Glutamatergic neuron (in vitro differentiated cells): ENCODE data around the gene SLC15A1. TPM values are rescaled to one million over a fixed set of nuclear protein-coding genes. Genes with fewer than 3 reads are reported as not detected.

Source experiments
- DNase-seq: peaks from one replicate; pipeline ENCODE4 v3.0.0; 2022
- H3K27ac Mint-ChIP-seq: one replicate; pipeline ENCODE4 v1.8.0; 2020; ENCODE audit warnings: mild to moderate bottlenecking, mixed read lengths, inconsistent platforms; ENCODE audit not compliant: unreplicated experiment
- H3K27me3 Mint-ChIP-seq: one replicate; pipeline ENCODE4 v1.8.0; 2020; ENCODE audit warnings: mild to moderate bottlenecking, moderate library complexity, mixed read lengths, inconsistent platforms; ENCODE audit not compliant: unreplicated experiment
- H3K36me3 Mint-ChIP-seq: one replicate; pipeline ENCODE4 v1.8.0; 2020; ENCODE audit warnings: mild to moderate bottlenecking, mixed read lengths, inconsistent platforms; ENCODE audit not compliant: unreplicated experiment
- H3K4me1 Mint-ChIP-seq: one replicate; pipeline ENCODE4 v1.8.0; 2020; ENCODE audit warnings: mild to moderate bottlenecking, low read depth, mixed read lengths, inconsistent platforms; ENCODE audit not compliant: unreplicated experiment
- H3K4me3 Mint-ChIP-seq: one replicate; pipeline ENCODE4 v1.8.0; 2020; ENCODE audit warnings: mild to moderate bottlenecking, mixed read lengths, inconsistent platforms; ENCODE audit not compliant: unreplicated experiment
- H3K9me3 Mint-ChIP-seq: one replicate; pipeline ENCODE4 v1.8.0; 2020; ENCODE audit warnings: mild to moderate bottlenecking, moderate library complexity, mixed read lengths, inconsistent platforms; ENCODE audit not compliant: unreplicated experiment
- total RNA-seq: library from RNA; stranded (reverse); fragmentation: NEBNext Ultra II Directional; extraction: Animal tissue kit (Norgen Biotek cat#: 25700); gene quantifications from one replicate; pipeline ENCODE4 v1.2.1, GENCODE V29; 2021; ENCODE audit not compliant: unreplicated experiment
- TF ChIP-seq, protein P1 (sequence below): fragments of 200-600 bp; sonication (generic); IDR thresholded peaks from one replicate; pipeline ENCODE4 v1.5.0; 2021; ENCODE audit not compliant: partially characterized antibody, unreplicated experiment

SLC15A1 gene
- total RNA-seq, 1 donor from 2014 or later, result not detected

GRCh38 chr13:98693756-98694155, 58.7 kb downstream of the SLC15A1 start:
- H3K27ac Mint-ChIP-seq, result no peak overlapping the region
- peaks cover 3% of the 10 kb centered on the region for H3K27me3 Mint-ChIP-seq
- H3K4me3 Mint-ChIP-seq, result no peak overlapping the region
- H3K36me3 Mint-ChIP-seq, result no peaks in the 10 kb centered on the region
- H3K4me1 Mint-ChIP-seq, result no peaks in the 10 kb centered on the region
- TF ChIP-seq, protein P1, sequence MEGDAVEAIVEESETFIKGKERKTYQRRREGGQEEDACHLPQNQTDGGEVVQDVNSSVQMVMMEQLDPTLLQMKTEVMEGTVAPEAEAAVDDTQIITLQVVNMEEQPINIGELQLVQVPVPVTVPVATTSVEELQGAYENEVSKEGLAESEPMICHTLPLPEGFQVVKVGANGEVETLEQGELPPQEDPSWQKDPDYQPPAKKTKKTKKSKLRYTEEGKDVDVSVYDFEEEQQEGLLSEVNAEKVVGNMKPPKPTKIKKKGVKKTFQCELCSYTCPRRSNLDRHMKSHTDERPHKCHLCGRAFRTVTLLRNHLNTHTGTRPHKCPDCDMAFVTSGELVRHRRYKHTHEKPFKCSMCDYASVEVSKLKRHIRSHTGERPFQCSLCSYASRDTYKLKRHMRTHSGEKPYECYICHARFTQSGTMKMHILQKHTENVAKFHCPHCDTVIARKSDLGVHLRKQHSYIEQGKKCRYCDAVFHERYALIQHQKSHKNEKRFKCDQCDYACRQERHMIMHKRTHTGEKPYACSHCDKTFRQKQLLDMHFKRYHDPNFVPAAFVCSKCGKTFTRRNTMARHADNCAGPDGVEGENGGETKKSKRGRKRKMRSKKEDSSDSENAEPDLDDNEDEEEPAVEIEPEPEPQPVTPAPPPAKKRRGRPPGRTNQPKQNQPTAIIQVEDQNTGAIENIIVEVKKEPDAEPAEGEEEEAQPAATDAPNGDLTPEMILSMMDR, result no peak
- no peak for DNase-seq
- peaks cover 2% of the 10 kb centered on the region for H3K9me3 Mint-ChIP-seq

DNA sequence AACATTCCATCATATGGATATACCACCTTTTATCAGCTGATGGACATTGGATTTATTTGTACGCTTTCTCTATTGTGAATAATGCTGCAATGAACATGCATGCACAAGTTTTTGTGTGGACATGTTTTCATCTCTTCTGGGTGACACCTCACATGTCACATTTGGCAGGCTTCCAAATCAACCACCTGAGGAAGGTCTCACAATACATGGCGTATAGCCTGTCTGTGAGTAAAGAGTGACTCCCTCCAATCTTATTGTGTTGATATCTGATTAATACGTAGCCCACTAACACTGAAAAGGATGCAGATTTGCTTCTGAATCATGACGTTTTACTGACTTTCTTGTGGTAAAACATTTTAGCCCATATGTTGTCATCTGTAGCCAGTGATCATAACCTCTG, 61.1 kb downstream of the SLC15A1 start:
- no peaks in the 10 kb centered on the region for H3K27me3 Mint-ChIP-seq
- TF ChIP-seq, protein P1, result no peak
- H3K36me3 Mint-ChIP-seq, result no peaks in the 10 kb centered on the region
- no peak overlapping the region for H3K4me3 Mint-ChIP-seq
- H3K4me1 Mint-ChIP-seq, result no peaks in the 10 kb centered on the region
- no peak overlapping the region for H3K27ac Mint-ChIP-seq
- DNase-seq, result no peak
- peaks cover 2% of the 10 kb centered on the region for H3K9me3 Mint-ChIP-seq

DNA sequence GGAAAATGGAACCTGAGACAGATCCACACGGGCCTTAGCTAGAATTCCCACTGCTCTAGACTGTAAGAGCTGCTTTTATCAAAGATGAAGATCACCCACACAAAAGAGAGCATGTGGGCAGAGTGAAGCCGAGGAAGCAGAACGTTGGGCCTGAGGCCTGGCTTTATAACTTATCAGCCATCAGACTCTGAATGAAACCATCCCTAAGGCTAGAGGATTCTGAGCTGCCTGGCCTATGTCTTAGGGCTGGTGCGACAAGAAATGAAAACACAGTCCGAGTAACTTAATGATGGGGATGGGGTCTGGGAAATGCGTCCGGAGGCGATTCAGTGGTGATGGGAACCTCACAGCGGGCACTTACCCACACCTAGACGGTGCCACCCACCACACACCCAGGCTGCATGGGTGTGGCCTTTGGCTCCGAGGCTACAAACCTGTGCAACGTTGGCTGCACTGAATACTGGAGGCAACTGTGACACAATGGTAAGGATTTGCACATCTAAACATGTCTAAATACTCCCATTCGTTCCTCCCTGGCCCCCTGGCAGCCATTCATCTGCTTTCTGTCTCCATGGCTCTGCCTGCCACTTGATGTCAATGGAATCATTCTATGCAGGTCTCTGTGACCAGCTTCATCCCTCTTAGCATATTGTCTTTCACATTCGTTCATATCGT, 62.0 kb downstream of the SLC15A1 start:
- no peaks in the 10 kb centered on the region for H3K36me3 Mint-ChIP-seq
- H3K9me3 Mint-ChIP-seq, result peaks cover 2% of the 10 kb centered on the region
- no peaks in the 10 kb centered on the region for H3K27me3 Mint-ChIP-seq
- TF ChIP-seq, protein P1, result no peak
- H3K27ac Mint-ChIP-seq, result no peak overlapping the region
- no peak overlapping the region for H3K4me3 Mint-ChIP-seq
- H3K4me1 Mint-ChIP-seq, result no peaks in the 10 kb centered on the region
- DNase-seq, result no peak

GRCh38 chr13:98689347-98689968, 63.0 kb downstream of the SLC15A1 start:
- Mint-ChIP-seq H3K27me3 (peaks cover 2% of the 10 kb centered on the region), H3K9me3 (peaks cover 5% of the 10 kb centered on the region), H3K4me3 (no peak overlapping the region), H3K27ac (no peak overlapping the region), H3K36me3 (no peaks in the 10 kb centered on the region), H3K4me1 (no peaks in the 10 kb centered on the region)
- TF ChIP-seq, protein P1, result no peak
- no peak for DNase-seq

DNA sequence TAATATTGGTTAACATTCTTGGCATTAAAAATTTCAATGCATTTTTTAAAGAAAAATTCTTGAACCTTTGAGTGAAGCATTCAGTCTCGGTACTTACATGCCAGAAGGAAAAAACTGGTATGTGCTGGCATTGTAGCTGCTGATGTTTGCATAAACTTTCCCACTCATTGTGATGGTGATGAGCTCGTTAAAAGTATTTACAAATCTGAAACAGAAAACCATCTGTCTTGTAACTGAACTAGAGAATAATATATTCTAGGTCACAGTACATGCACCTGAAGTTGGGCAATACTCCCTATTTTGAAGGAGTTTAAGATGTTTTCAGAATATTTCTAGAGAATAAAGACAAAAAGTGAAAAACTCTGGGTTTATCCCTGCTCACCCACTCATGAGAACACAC, 64.1 kb downstream of the SLC15A1 start:
- DNase-seq, result no peak
- Mint-ChIP-seq H3K4me3 (no peak overlapping the region), H3K27me3 (peaks cover 4% of the 10 kb centered on the region), H3K36me3 (no peaks in the 10 kb centered on the region), H3K27ac (no peak overlapping the region), H3K9me3 (peaks cover 5% of the 10 kb centered on the region), H3K4me1 (no peaks in the 10 kb centered on the region)
- TF ChIP-seq, protein P1, result no peak
